ENCODE data around the gene GDAP2.
"Not testable (repeated sequence)": the region's sequence is repeated elsewhere in the genome, so short reads cannot be mapped to it uniquely, and the experiment has no call there.

The GDAP2 gene

DNA sequence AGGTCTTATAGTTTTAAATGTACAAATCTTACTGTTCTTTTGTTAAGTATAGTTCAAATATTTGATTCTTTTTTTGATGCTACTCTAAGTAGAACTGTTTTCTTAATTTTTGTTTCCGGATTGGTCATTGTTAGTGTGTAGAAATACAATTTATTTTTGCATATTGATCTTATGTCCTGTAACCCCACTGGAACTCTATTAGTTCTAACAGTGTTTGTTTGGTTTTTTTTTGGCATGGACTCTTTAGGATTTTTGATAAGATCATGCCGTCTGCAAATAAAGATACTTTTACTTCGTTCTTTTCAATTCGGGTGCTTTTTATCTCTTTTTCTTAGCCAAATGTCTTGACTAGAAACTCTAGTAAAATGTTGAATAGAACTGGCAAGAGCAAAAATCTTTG is 26.5 kb downstream of the GDAP2 start:
- DNase-seq (ENCODE audit: low read depth in 2 of 2) = no peak

DNA sequence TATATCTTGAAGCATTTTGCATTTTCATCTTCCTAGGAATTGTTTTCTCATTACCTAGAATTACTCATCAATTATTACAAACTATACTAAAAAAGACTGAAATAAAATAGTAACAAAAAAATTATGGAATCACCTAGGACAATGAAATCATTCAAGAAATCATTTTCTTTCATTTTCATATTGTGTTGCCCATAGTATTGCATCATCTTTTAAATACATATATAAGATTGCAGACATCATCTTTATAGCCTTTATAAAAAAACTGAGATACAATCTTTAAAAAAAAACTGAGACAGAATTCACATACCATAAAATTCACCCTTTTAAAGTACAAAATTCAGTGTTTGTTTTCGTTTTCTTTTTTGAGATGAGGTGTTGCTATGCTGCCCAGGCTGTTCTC is 29.6 kb downstream of the GDAP2 start:
- no peak for DNase-seq (ENCODE audit: low read depth in 2 of 2)

DNA sequence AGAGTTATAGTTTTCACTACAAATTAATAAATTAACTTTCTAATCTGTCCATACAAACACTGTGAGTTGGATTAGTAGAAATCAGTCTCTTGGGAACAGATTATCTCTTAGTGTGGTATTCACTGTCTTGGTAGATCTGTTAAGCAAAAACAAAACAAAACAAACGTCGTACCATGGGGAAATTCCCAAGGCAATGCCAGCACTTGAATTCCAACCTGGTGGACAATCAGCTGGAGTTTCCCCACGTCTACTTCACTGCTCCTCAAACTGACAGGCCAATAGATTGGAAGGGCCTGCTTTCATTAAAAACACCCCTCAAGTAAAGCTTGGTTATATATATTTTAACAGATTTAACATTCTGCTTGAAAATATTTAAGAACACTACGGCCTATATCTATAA is 31.9 kb downstream of the GDAP2 start:
- no peak for DNase-seq (ENCODE audit: low read depth in 2 of 2)

DNA sequence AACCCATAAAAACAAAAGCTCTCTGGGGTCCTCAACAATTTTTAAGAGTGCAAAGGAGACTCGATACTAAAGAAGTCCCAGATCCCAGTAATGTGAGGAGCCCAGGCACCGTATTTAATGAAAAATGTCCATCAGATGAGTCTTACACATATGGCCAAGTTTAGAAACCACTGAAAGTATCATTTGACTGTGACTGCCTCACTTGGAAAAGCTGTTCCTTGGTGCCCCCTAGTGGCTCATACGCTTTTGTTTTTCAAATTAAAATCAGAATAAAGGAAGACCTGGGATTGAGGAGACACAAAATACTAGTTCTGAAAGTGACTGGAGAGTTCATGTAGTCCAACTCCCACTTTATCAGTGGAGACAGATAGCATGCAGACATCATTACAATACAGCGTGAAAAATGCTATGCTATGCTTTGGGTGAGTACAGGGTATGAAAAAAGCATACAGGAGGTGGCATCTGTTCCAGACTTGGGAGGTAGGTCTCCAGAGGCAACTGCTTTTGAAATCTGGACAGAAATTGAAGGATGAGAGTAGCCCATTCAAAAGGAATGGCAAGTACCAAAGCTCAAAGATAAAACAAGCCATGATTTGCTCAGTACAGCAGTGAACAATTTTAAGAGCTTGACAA is 33.8 kb downstream of the GDAP2 start:
- DNase-seq (ENCODE audit: low read depth in 2 of 2) = peak; percentile 24 to 41

DNA sequence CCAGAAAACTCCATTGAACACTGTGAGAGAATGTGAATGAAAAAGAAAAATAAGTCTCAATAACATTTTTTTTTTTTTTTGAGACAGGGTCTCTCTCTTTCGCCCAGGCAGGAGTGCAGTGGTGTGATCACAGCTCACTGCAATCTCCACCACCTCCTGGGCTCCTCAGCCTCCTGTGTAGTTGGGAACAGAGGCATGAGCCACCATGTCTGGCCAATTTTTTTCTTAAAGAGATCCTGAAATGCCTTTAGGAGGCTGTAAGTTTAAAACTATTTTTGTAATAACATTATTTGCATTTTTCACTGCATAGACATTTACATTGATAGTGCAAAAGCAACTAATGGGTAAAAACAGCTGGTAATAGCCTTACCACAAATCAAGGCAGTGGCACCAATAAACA is 35.3 kb downstream of the GDAP2 start:
- DNase-seq (ENCODE audit: low read depth in 2 of 2) = no peak

DNA sequence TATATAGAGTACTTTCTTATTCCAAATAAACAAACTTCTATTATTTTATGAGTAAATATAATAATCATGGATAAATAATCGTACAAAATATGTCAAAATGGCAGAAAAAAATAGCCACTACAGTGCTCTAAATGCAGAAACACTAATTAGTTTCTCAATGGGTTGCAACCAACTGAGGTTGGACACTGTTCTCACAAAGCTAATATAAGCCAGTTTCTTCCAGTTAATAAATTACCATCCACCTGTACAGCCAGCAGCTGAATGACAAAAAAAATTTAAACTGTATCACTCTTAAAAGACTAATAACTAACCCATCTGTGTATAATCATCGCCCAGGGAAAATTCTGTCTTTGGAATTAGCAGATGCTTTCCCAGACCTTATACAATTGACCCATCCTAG is 36.9 kb downstream of the GDAP2 start:
- no peak for DNase-seq (ENCODE audit: low read depth in 2 of 2)

DNA sequence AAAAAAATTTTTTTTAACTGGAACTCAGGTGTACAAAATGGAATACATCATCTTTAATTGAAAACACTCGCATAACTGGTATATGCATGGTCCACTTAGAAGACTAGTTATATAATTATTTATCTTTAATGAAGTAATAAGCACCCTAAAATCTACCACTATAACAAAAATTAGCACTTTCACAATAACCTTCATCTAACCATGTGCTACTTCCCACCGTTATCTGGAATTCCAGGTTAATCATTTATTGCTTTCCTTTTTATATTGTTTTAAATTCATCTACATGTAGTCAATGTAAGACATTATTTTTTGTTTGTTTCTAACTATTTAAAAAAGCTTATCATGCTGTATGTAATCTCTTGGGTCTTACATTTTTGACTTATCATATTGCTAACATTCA is 39.0 kb downstream of the GDAP2 start:
- no peak for DNase-seq (ENCODE audit: low read depth in 2 of 2)

DNA sequence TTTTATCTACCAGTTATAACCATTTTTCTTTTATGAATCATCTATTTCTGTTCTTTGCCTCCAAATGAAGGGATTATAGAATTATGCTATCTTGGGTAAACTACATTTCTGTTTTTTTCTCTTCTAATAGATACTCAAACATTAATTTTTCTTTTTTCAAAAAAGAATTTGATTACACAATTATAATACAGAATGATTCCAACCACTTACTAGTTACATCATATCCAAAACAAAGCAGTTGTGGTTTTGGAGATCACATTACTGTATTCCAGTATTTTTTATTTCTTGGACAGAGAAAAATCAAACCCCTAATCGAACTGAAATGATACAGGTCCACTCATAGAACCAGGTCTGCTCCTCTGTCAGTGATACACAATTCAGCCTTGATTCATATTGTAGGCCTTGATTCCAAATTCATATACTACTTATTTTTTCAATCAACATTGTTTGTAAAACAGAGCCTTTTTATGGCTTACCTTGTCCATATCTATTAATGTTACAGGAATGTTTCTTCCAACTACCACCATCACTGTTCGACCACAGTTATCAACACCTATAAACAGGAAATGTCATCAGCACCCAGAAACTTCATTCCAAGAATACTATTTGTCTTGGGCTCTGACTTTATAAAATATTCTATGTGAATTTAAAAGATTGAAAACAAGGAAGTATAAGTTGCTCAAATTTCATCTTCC is 43.2 kb downstream of the GDAP2 start:
- DNase-seq (ENCODE audit: low read depth in 2 of 2) = no peak

DNA sequence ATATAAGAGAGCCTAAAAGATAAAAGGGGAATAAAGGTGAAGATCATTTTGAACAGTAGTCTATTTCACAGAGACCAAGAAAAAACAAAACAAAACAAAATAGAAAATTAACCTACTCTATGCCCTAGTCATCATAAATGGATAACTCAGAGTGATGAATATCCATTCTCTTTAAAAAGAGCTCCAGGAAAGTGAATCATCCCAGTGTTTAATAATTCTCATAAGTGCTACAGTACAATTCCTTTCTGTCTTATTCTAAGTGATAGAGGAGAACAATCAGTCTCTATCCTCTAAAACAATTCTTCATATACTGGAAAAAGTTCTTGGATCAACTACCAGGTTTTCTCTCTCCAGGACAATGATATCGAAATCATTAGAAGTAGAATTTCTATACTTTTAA is 45.8 kb downstream of the GDAP2 start:
- DNase-seq (ENCODE audit: low read depth in 2 of 2) = no peak

DNA sequence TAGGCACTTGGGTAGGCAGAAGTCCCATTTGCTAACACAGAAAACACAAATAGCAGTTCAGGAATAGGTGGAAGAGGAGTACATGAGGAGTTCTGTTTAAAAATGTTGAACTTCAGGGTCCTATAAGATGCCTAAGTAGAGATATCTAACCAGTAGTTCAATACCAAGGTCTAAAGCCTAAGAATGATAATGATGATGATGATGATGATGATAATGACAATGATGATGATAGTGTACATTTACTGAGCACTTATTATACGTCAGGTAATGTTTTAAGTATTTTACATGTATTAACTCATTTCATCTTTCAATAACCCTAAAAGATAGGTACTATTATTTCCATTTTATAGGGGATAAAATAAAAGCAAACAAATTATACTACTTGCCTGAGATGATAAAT is 50.1 kb downstream of the GDAP2 start:
- no peak for DNase-seq (ENCODE audit: low read depth in 2 of 2)

DNA sequence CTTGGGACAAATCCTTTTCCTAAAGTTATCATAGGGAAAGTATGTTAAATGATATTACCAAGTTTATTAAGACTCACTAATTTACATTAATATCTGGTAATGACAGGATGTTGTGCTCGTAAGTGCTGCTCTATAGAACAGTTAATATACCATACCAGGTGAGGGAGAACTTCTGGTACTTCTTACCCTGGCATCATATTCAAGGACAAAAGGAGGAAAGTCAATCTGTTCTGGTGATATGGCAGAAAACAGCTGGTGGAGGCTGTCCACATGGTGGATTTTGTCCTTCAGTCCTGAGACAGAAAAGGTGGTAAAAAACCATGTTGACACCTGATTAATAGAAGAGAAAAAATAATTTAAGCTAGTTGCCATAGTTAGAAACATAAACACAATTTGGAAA is 51.6 kb downstream of the GDAP2 start:
- DNase-seq (ENCODE audit: low read depth in 2 of 2) = no peak

DNA sequence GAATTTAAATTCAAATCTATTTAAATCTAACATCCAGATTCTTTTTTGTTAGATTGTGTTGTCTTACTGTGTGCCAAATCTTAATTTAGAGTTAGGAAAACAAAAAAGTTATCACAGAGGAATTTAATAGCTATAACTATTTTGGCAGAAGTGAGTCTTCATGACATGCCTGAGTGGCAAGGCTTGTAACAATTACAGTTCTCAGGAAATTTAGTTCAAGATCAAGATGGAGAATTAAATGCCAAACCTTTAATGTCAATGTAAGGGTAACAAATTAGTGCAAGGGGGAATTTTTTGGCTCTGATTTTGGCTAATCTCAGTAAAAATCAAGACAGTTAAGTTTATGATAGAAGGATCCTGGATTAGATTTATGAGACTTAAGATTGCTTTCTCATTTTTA is 58.4 kb downstream of the GDAP2 start:
- no peak for DNase-seq (ENCODE audit: low read depth in 2 of 2)

DNA sequence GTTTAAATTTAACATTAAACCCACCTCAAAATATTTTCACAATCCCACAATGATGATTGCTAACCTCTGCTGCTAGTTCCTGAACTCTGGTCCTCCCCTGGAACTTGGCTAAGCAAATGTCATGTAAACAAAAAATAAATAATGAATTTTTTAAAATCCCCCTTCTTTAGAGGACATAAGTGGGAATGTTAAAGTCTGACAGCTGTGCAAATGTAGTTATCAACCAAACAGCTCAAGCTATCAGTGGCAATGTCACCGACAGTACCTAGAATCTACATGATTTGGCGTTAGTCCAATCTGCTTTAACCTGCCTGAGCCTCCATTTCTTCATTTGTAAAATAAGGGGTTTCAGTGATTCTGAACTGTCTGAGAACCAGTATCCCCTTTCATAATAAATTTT is 67.7 kb downstream of the GDAP2 start:
- no peak for DNase-seq (ENCODE audit: low read depth in 2 of 2)

DNA sequence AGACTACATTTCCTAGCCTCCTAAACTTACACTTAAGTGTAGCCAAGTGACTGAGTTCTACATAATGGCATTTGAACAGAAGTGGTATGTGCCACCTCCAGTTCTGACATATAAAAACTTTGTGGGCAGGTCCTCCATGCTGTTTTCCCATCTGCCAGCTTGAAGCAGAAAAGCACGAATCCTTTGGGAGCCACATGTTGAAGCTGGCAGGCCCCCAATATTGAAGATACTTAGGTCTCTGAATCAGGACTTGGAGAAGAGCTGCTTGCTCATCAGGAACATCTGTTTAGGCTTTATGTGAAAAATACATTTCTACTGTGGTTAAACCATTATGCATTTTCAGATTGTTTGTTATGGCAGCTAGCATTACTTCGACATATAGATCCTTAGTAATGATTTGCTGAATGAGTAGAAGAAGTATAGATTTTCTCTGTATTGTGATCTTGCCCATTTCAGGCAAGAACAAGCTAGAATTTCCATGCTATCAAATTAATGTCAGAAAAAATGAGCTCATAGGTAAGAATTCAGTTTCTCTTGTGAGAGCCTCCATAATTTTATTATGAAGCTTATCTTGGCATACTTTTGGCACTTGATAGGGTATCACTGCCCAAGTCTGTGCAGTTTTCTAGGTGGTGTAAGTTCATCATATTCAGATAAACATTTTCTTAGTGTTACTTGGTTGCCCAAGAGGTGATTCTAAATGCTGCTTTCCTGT is 68.4 kb downstream of the GDAP2 start:
- no peak for DNase-seq (ENCODE audit: low read depth in 2 of 2)

DNA sequence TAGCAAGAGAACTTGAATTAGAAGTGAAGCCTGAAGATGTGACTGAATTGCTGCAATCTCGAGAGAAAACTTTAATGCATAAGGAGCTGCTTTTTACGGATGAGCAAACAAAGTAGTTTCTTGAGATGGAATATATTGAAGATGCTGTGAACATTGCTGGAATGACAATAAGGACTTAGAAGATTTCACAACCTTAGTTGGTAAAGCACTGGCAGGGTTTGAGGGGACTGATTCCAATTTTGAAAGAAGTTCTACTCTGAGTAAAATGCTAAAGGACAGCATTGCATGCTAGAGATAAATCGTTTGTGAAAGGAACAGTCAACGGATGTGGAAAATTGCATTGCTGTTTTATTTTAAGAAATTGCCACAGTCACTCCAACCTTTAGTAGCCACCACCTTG is 69.5 kb downstream of the GDAP2 start:
- DNase-seq (ENCODE audit: low read depth in 2 of 2) = no peak

DNA sequence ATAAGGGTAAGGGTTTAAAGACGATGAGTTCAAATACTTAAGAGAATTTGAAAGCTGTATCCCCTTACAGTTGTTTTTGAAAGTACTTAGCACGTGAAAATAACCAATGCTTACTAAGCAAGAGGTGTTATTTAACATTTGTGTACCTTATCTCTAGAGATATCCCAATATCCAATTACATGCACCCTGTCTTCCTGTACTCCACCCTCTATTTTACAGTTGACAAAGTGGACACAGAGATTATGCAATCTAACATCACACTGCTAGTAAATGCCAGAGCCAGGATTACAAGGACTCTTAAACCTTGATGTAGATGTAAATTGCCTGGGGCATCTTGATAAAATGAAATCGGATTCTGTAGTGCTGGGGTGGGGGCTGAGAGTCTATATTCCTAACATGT is 72.0 kb downstream of the GDAP2 start:
- DNase-seq (ENCODE audit: low read depth in 2 of 2) = no peak

DNA sequence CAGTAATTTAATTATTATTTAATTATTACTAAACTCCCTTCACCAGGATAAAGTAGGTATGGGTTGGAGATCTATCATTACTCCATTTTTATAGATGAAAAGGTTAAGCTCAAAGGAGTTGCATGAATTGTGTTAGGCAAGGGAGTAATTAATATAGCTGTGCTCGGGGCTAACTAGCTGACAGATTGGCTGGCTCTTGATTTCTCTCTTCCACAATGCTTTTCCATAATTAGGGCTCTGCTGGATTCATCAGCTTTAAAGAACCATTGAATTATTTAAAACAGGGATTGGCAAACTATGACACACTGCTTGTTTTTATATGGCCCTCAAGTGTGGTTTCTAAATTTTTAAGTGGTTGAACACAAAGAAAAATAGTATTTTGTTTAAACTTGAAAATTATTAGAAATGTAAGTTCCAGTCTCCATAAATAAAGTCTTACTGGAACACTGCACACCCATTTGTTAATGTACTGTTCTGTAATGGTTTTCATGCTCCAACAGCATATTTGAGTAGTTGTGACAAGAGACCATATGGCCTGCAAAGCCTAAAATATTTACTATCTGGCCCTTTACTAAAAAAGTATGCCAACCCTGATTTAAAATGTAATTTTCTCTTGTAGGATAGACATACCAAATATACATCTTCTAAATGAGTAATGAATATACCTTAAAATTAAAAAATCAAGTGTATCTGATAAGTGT is 76.4 kb downstream of the GDAP2 start:
- DNase-seq (ENCODE audit: low read depth in 2 of 2) = no peak

DNA sequence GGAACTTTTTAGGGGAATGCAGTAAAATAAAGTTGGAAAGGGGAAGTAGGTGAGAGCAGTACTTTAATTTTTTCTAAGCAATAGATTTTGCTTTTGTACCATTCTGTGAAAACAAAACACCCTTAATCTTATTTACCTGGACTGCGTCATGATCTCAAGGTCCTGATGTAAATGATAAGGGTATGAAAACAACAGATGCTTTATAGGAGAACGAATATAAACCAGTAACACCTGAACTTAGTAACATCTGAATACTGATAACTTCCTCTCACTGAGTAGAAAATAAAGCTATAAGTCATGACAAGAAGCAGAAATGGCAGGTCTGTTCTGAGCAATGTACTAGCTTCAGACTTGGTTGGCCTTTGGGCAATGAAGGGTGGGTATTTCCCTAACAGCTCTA is 77.7 kb downstream of the GDAP2 start:
- DNase-seq (ENCODE audit: low read depth in 2 of 2) = no peak

DNA sequence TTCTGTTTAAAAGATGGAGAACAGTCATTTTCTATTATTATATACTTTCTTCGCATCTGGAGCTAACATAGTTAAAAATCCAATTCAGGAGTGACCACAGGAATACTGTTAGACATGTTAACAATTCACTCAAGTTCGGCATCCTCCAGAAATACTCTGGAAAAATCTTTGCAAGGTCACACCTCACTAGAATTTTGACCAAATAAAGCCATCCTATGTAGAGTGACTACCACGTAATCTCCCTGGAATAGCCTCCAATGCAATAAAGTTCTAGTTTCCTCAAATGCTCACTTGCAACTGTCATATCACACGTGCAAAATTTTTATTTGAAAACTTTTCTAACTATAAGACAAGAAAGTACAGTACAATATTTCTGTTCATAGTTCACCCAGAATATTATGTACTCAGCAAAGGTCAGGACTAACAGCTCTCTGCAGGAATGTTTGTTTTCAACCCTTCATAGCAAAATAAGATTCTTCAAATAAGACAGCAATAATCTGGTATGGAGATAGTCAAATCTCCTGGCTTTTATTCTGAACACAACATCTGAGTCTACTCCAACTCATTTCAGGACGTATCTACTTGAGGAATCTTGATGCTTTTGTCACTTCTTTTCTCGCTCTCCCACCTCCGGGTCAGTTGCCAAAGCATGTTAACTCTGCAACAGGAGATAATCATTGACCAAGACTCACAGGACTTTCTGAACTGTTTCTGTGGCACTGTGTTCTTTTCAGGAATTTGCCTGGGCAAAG is 82.6 kb downstream of the GDAP2 start:
- no peak for DNase-seq (ENCODE audit: low read depth in 2 of 2)

DNA sequence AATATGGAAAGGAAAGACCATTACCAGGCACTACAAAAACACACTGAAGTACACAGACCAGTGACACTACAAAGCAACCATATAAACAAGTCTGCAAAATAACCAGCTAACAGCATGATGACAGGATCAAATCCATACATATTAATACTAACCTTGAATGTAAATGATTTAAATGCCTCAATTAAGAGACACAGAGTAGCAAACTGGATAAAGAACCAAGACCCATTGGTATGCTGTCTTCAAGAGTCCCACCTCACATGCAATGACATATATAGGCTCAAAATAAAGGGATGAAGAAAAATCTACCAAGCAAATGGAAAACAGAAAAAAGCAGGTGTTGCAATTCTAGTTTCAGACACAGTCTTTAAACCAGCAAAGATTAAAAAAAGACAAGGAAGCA is 84.9 kb downstream of the GDAP2 start:
- not testable (repeated sequence) for DNase-seq (ENCODE audit: low read depth in 2 of 2)

DNA sequence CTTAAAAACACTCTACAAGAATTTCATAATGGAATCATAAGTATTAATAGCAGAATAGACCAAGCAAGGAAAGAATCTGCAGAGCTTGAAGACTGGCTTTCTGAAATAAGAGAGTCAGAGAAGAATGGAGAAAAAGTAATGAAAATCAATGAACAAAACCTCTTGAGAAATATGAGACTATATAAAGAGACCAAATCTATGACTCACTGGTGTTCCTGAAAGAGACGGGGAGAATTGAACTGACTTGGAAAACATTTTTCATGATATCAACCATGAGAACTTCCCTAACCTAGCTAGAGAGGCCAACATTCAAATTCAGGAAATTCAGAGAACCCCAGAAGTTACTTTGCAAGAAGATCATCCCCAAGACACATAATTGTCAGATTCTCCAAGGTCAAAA is 85.6 kb downstream of the GDAP2 start:
- no peak for DNase-seq (ENCODE audit: low read depth in 2 of 2)
